G401 (cell line): ENCODE data around the gene MYH7B. TPM values are rescaled to one million over a fixed set of nuclear protein-coding genes. Genes with fewer than 3 reads are reported as not detected.

ENCODE experiments used
- DNase-seq: peaks from one replicate; pipeline ENCODE4 v3.0.0-alpha.2; 2015; ENCODE audit warnings: low spot score
- in situ Hi-C: cut with HindIII; loops from 2 replicates; pipeline ENCODE4 v1.10.0; 2016; ENCODE audit warnings: low sequenced_read_pairs, mixed read lengths
- total RNA-seq: library from RNA; depleted of rRNA; stranded (reverse); fragments of >200 nt; shearing (Covaris generic); gene quantifications from 2 replicates; pipeline ENCODE4 v1.2.3, GENCODE V29; 2014; rRNA removed

The MYH7B gene
- 0.06 and 0.24 TPM in 2 replicates for total RNA-seq

DNA sequence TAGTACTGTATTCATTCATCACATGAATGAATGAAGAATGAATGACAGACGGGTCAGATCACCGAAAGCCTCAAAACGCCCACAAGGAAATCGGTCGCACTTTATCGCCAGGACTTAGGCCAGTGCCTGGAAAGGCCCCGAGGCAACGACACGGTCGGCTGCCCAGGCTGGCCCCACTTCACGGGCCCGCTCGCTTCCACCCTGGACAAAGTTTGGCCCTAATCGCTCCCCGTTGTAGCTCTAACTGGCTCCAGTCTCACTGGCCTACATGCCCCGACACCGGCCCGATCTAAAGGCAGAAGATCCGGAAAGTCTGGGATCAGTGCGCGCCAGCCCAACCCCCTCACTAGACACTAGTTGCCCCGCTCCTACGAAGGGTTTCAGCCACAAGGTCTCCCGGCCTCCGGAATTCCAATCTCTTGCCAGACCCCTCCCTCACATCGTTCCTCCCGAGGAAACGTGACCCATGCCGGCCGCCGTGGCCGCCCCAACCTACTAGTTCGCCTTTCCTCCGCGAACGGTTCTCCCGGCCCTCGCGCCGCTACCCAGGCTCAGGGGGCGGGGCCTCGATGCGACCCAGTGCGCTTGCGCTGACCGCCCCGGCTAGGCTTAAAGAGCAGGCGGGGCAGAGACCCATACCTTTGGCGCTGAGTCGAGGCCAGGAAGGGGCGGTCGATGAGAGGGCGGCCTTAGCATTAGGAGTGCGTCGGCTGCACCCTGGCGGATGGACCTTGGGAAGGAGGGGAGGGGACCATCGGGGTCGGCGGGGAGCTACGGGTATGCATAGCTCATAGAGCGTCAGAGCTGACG, at the start of gene MYH7B, which contains the start of gene GSS:
MYH7B (plus strand) TSS at position 638 of the 810 bp plus-strand sequence. CDS start 22,138 bp downstream, outside the sequence.
GSS (minus strand) TSS at position 576 of the 810 bp plus-strand sequence. CDS start 3,954 bp downstream, outside the sequence.
- peak; percentile 94 for DNase-seq
- in situ Hi-C loops = no loop called here

DNA sequence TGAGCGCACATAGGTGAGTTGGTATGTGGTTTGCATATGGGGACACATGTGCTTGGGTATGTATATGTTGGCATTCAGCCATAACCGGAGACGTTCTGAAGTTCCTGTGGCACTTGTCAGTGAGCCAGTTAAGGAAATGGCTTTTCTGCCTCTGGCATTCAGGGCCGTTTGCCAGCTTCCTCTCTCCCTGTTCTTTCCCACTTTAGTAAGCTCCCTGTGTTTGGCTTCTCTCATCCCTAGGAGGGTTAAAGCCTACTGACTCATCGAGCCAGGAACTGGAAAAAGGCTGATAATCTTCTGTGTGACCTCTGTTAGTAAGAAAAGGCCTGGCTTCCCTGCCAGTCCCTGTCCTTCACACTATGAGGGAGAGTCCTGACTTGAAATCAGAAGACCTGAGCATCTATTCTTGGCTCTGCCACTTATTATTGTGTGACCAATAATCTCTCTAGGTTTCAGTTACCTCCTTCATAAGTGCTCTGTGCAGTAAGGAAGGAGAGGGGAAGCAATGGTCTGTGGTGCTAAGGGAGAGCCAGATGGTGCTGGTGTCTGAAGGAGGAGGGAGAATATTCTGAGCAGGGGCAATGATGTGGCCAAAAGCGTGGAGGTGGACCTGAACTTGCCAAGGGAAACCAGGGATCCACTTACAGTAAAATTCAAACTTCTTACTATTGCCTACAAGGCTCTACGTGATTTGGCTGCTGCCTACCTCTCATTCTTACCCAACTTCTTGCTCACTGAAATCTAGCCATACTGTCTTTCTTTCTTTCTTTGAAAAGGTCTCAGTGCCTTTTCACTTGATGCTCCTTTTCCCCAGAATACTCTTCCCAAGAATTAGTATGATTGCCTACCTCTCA, 47.8 kb upstream of the MYH7B start:
- in situ Hi-C loops = no loop called here
- DNase-seq = peak; percentile 55

DNA sequence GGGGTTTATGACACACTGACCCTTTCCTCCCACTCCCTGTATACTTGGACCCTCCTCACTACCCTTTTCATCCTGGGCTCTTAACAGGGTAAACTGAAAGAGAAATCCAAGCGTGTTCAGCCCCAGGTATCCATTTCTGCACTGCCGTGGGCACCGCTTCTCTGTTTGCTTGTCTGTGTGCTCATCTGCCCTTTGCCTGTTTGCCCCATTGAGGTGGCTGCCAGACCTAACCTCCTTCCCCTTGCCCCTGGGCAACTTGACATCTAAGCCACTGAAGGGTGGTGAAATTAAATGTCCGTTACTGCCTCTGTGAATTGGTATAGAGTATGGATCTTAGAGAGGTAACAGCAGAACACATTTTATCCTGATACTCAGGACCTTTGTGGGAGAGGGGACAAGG, 40.5 kb upstream of the MYH7B start:
- no peak for DNase-seq

DNA sequence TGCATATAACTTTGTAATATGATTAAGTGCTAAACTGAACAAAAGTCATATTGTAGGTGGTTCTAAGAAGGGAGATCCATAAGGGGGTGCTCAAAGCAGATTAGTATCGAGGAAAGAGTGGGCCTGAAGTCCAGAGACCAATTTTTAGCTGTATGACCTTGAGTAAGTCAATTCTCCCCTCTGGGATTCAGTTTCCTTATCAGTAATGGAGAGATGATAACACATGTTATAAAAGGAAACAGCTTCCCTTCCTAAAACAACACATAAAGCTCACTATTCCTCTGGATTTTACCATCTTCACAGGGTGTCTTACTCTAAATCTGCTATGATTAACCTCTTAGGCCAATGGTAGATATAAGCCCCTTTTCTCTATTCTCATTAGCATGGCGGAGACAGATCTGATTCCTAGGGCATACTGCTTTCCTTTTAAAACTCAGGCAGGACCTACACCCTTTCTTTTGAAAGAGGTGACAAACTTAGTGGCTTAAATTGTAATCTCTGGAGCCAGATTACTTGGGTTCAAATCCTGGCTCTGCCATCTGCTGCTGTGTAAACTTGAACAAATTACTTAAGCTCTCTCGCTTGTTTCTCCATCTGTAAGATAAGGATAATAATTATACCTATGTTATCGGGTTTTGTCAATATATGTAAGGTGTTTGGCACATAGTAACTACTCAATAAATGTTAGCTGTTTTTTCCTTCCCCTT, 39.8 kb upstream of the MYH7B start:
- no peak for DNase-seq
- in situ Hi-C loops = no loop called here

More for the DNA sequence above, 40.5 kb upstream of the MYH7B start:
- in situ Hi-C loops = no loop called here

DNA sequence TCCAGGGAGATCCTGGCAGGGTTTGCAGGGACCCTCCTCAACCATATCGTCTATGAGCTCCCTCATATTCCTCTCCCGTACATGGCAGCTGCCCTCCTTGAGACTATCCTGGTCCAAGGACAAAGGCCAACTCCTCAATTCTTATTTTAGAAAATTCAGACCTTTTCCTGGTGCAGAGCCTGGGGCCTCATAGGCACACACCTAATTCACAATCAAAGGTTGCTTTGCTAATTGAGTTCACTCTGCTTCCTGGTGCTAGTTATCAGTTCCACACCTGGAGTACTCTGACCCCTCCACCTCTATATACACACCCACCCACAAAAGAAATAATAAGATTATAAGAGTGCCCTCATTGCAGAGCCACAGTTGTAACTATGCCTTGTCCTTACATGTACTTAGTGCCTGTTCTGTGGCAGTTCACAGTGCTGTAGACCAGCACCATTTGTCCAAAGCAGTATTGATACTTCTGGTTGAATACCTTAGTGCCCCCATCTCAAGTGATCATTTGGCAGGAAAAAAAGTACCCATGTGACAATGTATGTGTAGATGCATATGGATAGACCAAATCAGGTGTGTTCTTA, 38.8 kb upstream of the MYH7B start:
- DNase-seq = no peak
- in situ Hi-C loops = no loop called here

DNA sequence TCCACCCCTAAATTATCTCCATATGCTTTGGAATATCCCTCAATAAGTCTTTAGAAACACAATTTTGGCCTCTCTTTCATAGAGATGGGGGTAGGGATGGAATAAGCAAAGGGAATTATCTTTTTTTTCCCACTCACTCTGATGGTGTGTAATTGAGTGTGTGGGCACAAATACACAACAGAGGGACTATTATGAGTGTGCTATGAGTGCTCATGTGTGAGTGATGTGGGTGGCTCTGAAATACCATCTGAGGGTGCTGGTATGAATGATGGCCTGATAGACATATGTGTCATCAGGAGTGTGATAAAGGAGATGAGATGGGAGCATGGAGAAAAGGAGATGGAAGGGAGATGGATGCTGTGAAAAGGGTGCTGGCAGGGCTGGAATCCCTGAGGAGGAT, 35.6 kb upstream of the MYH7B start:
- no peak for DNase-seq
- in situ Hi-C loops = no loop called here

DNA sequence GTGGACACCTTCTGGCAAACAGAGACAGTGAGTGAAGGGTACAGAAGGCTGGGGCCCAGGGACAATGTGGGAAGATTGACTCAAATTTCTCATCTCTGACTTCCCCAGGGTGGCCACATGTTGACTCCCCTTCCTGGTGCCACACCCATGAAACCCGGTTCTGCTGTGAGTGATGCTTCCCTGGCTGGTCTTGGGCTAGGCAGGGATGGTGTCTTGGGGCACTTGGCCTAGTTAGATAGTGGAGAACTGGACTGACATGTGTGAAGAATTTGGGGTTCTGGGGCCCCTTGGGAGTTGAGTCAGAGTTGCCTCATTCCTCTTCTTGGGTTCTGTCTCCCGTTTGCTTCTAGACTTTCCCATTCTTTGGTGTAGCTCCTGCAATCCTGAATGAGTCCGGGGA, 34.2 kb upstream of the MYH7B start:
- DNase-seq = no peak
- in situ Hi-C loops = no loop called here

DNA sequence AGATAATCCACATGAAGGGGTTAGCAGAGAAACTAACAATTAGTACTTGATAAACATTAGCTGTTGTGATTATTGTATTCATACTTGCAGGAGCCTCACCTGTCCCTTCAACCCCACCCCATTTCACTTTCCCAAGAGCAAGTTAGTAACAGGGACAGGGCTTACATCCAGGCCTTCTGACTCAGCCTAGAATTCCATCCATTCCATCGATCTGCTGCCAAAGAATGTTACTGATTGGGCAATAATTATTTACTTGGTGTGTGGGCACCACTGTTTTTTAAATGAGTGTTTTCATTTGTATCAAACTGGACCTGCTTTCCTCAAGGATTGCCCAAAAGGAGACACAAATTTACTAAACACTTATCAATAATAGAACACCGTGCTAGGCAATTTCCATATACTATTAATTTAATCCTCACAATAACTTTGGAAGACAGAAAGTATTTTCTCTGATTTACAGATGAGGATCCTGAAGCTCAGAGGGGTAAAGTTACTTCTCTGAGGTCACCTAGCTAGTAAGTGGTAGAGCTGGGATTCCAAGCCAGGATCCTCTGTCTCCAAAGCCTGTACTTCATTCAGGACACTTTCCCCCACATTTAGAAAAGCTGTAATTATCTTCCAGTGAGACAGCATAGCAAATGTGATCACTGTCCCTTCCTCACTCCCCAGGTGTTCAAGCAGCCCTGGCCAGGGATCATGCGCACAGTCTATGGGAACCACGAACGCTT, 32.9 kb upstream of the MYH7B start:
- in situ Hi-C loops = no loop called here
- DNase-seq = no peak

DNA sequence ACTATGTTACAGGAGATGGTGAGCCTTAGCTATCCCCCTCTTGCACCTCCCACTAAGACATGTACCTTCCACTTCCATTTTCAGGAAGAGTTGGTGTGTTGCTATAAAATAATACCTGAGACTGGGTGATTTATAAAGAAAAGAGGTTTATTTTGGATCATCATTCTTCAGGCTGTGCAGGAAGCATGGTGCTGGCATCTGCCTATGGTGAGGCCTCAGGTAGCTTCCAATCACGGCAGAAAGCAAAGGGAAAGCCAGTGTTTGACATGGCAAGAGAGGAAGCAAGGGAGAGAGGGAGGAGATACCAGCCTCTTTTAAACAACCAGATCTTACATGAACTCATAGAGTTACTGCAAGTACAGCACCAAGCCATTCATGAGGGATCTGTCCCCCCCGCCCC, 32.3 kb upstream of the MYH7B start:
- in situ Hi-C loops = no loop called here
- DNase-seq = no peak

DNA sequence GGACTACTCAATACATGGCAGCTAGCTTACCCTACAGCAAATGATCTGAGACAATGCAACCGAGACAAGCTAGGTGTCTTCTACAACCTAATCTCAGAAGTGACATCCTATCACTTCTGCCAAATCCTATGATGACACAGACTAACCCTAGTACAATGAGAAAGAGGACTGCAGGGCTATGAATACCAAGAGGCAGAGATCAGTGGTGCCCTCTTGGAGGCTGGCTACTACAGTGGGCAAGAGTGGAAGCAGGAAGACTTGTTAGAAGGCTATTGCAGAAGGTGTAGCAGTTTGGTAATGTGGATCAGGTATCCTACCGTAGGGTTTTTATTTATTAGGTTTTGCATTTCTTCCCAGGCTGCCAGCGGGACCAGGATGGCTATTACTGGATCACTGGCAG, 30.3 kb upstream of the MYH7B start:
- in situ Hi-C loops = no loop called here
- DNase-seq = no peak

DNA sequence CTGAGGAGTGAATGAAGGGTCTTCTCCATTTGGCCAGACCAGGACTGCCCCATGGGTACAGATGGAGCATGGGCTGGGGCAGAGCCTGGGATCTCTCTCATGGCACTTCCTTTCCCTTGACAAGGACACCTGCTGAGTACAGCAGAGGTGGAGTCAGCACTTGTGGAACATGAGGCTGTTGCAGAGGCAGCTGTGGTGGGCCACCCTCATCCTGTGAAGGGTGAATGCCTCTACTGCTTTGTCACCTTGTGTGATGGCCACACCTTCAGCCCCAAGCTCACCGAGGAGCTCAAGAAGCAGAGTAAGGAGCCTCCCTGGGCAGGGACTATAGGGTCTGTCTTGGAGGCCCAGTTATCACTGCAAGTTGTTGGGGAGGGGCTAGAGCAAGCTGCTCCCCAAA, 29.7 kb upstream of the MYH7B start:
- DNase-seq = no peak
- in situ Hi-C loops = no loop called here

DNA sequence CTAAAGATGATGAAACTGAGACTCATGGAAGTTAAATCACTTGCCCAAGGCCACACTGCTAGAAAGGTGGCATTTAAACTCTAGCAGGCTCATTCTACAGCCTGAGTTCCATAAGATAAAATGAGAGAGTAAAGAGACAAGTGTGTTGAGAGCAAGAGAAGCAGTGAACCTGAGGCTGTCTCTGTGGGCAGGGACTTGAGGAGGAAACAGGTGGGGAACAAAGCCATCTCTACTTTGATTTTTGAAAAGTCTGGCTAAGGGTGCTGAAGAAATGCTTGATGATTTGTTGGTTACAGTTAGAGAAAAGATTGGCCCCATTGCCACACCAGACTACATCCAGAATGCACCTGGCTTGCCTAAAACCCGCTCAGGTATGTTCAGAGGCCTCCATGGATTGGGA, 29.1 kb upstream of the MYH7B start:
- in situ Hi-C loops = no loop called here
- no peak for DNase-seq

DNA sequence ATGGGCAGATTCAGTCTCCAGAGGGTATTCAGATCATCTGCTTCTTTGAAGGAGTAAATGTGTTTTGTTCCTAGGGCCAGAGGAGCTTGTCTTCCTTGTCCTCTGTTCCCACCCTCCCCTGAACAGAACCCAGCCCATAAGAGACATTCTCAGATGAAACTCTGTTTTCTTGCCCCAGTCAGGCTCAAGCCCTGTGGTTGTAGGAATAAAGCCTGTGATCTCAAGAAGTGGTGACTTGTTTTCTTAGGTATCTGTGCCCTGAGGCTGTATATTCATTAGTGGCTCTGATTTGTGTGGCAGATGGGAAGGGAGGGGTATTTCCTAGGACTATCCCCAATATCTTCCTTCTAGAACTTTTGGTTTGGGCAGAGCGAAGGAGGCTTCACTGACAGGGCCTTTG, 27.9 kb upstream of the MYH7B start:
- in situ Hi-C loops = no loop called here
- no peak for DNase-seq

DNA sequence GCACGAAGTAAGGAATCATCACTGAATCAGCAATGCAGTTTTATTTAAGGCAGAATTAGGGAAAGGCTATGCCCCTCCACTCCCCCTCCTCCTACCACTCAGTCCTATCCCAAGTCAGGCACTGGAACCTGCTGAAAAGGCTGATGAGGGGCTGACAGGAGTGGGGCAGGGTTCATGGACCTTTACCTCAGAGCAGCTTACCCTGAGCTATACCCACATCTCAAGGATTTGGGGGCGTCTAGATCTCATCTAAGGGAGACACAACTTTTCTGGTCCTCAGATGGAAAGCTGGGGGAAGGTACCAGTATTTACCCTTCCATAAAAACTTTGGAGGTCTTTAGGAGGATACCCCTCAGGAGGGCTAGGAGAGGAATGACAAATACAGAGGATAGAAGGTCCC, 27.3 kb upstream of the MYH7B start:
- in situ Hi-C loops = no loop called here
- no peak for DNase-seq

DNA sequence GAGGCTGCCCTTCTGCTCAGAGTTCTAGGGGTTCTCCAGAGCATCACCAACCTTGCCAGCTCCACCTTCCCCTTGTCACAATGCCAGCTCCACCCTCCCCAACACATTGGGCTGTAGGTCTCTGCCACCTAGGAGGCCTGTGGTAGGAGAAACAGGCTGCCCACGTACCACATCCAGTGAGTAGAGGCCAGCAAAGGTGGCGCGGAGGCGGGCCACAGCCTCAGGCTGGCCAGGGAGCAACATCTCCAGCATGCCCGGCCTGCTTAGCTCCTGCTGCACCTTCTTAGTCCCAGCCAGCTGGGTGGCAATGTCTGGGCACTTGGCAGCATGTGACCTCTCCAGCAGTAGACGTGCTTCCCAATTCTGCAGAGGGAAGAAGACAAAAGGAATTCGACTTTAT, 23.9 kb upstream of the MYH7B start:
- no peak for DNase-seq
- in situ Hi-C loops = no loop called here

DNA sequence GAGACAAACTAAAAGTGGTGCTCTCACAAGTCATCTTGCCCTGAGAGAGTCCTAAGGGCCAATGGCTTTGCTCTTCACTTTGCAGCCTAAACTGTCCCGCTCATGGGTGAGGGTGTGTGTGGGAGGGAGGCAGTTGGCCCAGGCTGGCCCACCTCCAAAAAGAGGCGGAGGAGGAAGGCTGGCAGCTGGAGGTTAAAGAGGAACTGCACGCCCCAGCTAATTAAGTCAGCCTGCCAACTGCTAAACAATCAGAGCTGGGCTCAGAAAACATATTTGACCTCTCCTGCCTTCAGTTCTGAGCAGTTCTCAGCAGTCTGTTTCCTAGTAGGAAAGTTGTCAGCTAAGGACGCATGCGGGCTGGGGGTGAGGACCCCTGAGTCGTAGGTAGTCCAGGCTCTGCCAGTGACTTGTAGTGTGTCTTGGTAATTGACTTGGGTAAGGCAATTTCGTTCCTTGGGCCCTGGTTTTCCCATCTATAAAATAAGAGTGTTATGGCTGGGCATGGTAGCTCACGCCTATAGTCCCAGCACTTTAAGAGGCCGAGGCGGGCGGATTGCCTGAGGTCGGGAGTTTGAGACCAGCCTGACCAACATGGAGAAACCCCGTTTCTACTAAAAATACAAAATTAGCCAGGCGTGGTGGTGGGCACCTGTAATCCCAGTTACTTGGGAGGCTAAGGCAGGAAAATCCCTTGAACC, 17.1 kb upstream of the MYH7B start:
- in situ Hi-C loops = no loop called here
- peak; percentile 19 for DNase-seq

DNA sequence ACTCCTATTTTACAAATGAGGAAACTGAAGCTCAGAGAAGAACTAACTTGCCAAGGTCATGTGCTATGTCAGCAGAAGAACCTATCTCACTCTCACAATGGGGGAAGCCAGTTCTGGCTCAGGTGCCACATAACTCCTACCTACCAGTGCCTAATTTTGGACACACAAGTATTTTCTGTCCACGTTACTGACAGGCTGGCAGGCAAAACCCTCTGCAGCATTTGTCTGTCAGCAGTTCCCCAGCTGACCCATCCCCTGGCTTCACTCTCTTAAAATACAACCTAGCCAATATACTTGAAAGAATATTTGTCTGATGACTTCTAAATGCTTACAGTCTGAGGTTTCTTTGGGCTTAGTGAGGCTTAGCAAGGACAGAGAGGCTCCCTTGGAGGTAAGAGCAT, 15.6 kb upstream of the MYH7B start:
- in situ Hi-C loops = no loop called here
- DNase-seq = no peak

DNA sequence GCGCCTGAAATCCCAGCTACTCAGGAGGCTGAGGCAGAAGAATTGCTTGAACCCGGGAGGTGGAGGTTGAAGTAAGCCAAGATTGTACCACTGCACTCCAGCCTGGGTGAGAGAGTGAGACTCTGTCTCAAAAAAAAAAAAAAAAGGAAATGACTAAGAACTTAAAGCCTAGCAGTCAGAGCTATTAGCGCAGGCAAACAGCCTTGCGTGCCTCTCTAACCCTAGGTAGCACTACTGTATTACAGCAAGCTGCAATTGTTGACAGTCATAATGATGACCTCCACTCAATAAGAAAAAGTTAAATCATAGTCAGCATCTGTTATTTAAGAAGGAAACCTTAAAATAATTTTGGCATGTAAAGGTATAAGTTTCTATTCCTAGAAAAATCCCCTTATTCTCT, 14.4 kb upstream of the MYH7B start:
- in situ Hi-C loops = no loop called here
- no peak for DNase-seq
